ENCODE measurements around the gene RAI1. TPM values are rescaled to one million over a fixed set of nuclear protein-coding genes. Genes with fewer than 3 reads are reported as not detected.

RAI1 gene
- total RNA-seq, 2 experiments from 2014 or later: 25.0 to 25.5 TPM

- POLR2A ChIA-PET: interaction anchor here (0.6 kb wide), 1 partner anchor 72 kb away, joined by 3 read pairs; no protein-coding TSS in a partner anchor
- Mint-ChIP-seq H3K4me3 (no peak overlapping the region), H3K9me3 (no peaks in the 10 kb centered on the region), H3K27ac (peak overlapping the region; percentile 42), H3K4me1 (peaks cover 40% of the 10 kb centered on the region), H3K36me3 (peaks cover 3% of the 10 kb centered on the region), H3K27me3 (no peaks in the 10 kb centered on the region)
- ATAC-seq (ENCODE audit: low read depth) (no peak), DNase-seq (no peak)
Observed at GRCh38 chr17:17736205-17737183, 55.2 kb downstream of the RAI1 start.

- Mint-ChIP-seq H3K9me3 (no peaks in the 10 kb centered on the region), H3K4me1 (peaks cover 40% of the 10 kb centered on the region), H3K27ac (peak overlapping the region; percentile 81), H3K27me3 (no peaks in the 10 kb centered on the region), H3K4me3 (peak overlapping the region; percentile 52), H3K36me3 (peaks cover 3% of the 10 kb centered on the region)
- POLR2A ChIA-PET: interaction anchor here (1.4 kb wide), 1 partner anchor 13 kb away, joined by 4 read pairs; no protein-coding TSS in a partner anchor
- peak; percentile 69 for ATAC-seq (ENCODE audit: low read depth)
- no peak for DNase-seq
Observed at GRCh38 chr17:17737961-17738894, 57.0 kb downstream of the RAI1 start.

GRCh38 chr17:17738901-17739300 is 57.6 kb downstream of the RAI1 start:
- Mint-ChIP-seq H3K27ac (peak overlapping the region; percentile 24), H3K4me1 (peaks cover 40% of the 10 kb centered on the region), H3K9me3 (no peaks in the 10 kb centered on the region), H3K4me3 (peak overlapping the region; percentile 7), H3K27me3 (no peaks in the 10 kb centered on the region), H3K36me3 (peaks cover 3% of the 10 kb centered on the region)
- DNase-seq (no peak), ATAC-seq (ENCODE audit: low read depth) (no peak)
- POLR2A ChIA-PET: interaction anchor here (1.4 to 2.8 kb wide), 2 partner anchors 11 to 12 kb away, joined by 4 to 15 read pairs; no protein-coding TSS in a partner anchor

- POLR2A ChIA-PET: interaction anchor here (0.6 to 2.8 kb wide), 2 partner anchors 11 to 21 kb away, joined by 3 to 15 read pairs; no protein-coding TSS in a partner anchor
- Mint-ChIP-seq H3K4me3 (no peak overlapping the region), H3K27ac (peak overlapping the region; percentile 57), H3K4me1 (peaks cover 38% of the 10 kb centered on the region), H3K27me3 (no peaks in the 10 kb centered on the region), H3K9me3 (no peaks in the 10 kb centered on the region), H3K36me3 (peaks cover 3% of the 10 kb centered on the region)
- DNase-seq (no peak), ATAC-seq (ENCODE audit: low read depth) (no peak)
Observed at GRCh38 chr17:17739388-17740066, 58.3 kb downstream of the RAI1 start.

GRCh38 chr17:17740615-17741348 is 59.5 kb downstream of the RAI1 start:
- no peaks in the 10 kb centered on the region for H3K27me3 Mint-ChIP-seq
- H3K27ac Mint-ChIP-seq: peak overlapping the region; percentile 79

GRCh38 chr17:17741349-17742023 is 60.2 kb downstream of the RAI1 start:
- H3K4me3 Mint-ChIP-seq: no peak overlapping the region
- ATAC-seq (ENCODE audit: low read depth) (no peak), DNase-seq (no peak)
- peaks cover 2% of the 10 kb centered on the region for H3K36me3 Mint-ChIP-seq
- POLR2A ChIA-PET: interaction anchor here (2.8 kb wide), 1 partner anchor 9 kb away, joined by 15 read pairs; no protein-coding TSS in a partner anchor
- peaks cover 23% of the 10 kb centered on the region for H3K4me1 Mint-ChIP-seq
- H3K9me3 Mint-ChIP-seq: no peaks in the 10 kb centered on the region
- H3K27ac Mint-ChIP-seq: peak overlapping the region; percentile 54
- no peaks in the 10 kb centered on the region for H3K27me3 Mint-ChIP-seq

More at GRCh38 chr17:17740615-17741348, 59.5 kb downstream of the RAI1 start:
- peak overlapping the region; percentile 58 for H3K4me3 Mint-ChIP-seq
- DNase-seq: no peak
- ATAC-seq (ENCODE audit: low read depth): peak; percentile 44
- no peaks in the 10 kb centered on the region for H3K9me3 Mint-ChIP-seq
- H3K4me1 Mint-ChIP-seq: peaks cover 29% of the 10 kb centered on the region
- POLR2A ChIA-PET: interaction anchor here (2.8 kb wide), 1 partner anchor 9 kb away, joined by 15 read pairs; no protein-coding TSS in a partner anchor
- peaks cover 5% of the 10 kb centered on the region for H3K36me3 Mint-ChIP-seq

GRCh38 chr17:17742133-17742621 is 60.9 kb downstream of the RAI1 start:
- H3K9me3 Mint-ChIP-seq: no peaks in the 10 kb centered on the region
- no peak overlapping the region for H3K4me3 Mint-ChIP-seq
- no peaks in the 10 kb centered on the region for H3K27me3 Mint-ChIP-seq
- peaks cover 20% of the 10 kb centered on the region for H3K4me1 Mint-ChIP-seq
- no peak overlapping the region for H3K27ac Mint-ChIP-seq
- H3K36me3 Mint-ChIP-seq: peaks cover 2% of the 10 kb centered on the region
- POLR2A ChIA-PET: no interaction called here
- no peak for ATAC-seq (ENCODE audit: low read depth)
- DNase-seq: no peak

GRCh38 chr17:17742688-17743390 is 61.6 kb downstream of the RAI1 start:
- H3K9me3 Mint-ChIP-seq: no peaks in the 10 kb centered on the region
- no peak for ATAC-seq (ENCODE audit: low read depth)
- DNase-seq: no peak
- no peak overlapping the region for H3K4me3 Mint-ChIP-seq
- no peak overlapping the region for H3K27ac Mint-ChIP-seq
- POLR2A ChIA-PET: no interaction called here
- no peaks in the 10 kb centered on the region for H3K27me3 Mint-ChIP-seq
- H3K4me1 Mint-ChIP-seq: peaks cover 24% of the 10 kb centered on the region
- peaks cover 2% of the 10 kb centered on the region for H3K36me3 Mint-ChIP-seq

- ATAC-seq (ENCODE audit: low read depth) (no peak), DNase-seq (no peak)
- no peaks in the 10 kb centered on the region for H3K27me3 Mint-ChIP-seq
- H3K36me3 Mint-ChIP-seq: peaks cover 2% of the 10 kb centered on the region
- H3K27ac Mint-ChIP-seq: no peak overlapping the region
- H3K4me1 Mint-ChIP-seq: peaks cover 25% of the 10 kb centered on the region
- POLR2A ChIA-PET: interaction anchor here (1.4 kb wide), 1 partner anchor 14 kb away, joined by 3 read pairs; no protein-coding TSS in a partner anchor
- no peaks in the 10 kb centered on the region for H3K9me3 Mint-ChIP-seq
- H3K4me3 Mint-ChIP-seq: no peak overlapping the region
Observed at GRCh38 chr17:17743391-17744112, 62.3 kb downstream of the RAI1 start.

- ATAC-seq (ENCODE audit: low read depth) (no peak), DNase-seq (no peak)
- H3K9me3 Mint-ChIP-seq: no peaks in the 10 kb centered on the region
- H3K27ac Mint-ChIP-seq: no peak overlapping the region
- no peak overlapping the region for H3K4me3 Mint-ChIP-seq
- POLR2A ChIA-PET: interaction anchor here (0.7 to 1.4 kb wide), 2 partner anchors 10 to 13 kb away, joined by 3 to 4 read pairs; no protein-coding TSS in a partner anchor
- peaks cover 2% of the 10 kb centered on the region for H3K36me3 Mint-ChIP-seq
- peaks cover 24% of the 10 kb centered on the region for H3K4me1 Mint-ChIP-seq
- H3K27me3 Mint-ChIP-seq: no peaks in the 10 kb centered on the region
Observed at GRCh38 chr17:17744116-17744515, 62.9 kb downstream of the RAI1 start.
